BE2C (cell line): ENCODE measurements around the gene PRR5L.

Source experiments
- DNase-seq: peaks from one replicate; pipeline ENCODE4 v3.0.0-alpha.2; 2020
- H3K27me3 ChIP-seq: fragments of 250-450 bp; sonication (Bioruptor Pico); 2 replicates; pipeline ENCODE4 v1.5.1; 2020; ENCODE audit warnings: mild to moderate bottlenecking
- H3K36me3 ChIP-seq: fragments of 250-450 bp; sonication (Bioruptor Pico); 2 replicates; pipeline ENCODE4 v1.5.1; 2020; ENCODE audit warnings: mild to moderate bottlenecking
- H3K4me1 ChIP-seq: fragments of 250-450 bp; sonication (Bioruptor Pico); 2 replicates; pipeline ENCODE4 v1.5.1; 2020
- H3K4me3 ChIP-seq: 2 replicates; pipeline ENCODE4 v1.5.1; 2011; ENCODE audit warnings: low read depth, low read length
- H3K9me3 ChIP-seq: fragments of 250-450 bp; sonication (Bioruptor Pico); 2 replicates; pipeline ENCODE4 v1.5.1; 2020
- TF ChIP-seq, protein P1 (sequence below): IDR thresholded peaks from 2 replicates; pipeline ENCODE4 v1.5.1; 2012; ENCODE audit warnings: mild to moderate bottlenecking, low read depth, low read length

The PRR5L gene

DNA sequence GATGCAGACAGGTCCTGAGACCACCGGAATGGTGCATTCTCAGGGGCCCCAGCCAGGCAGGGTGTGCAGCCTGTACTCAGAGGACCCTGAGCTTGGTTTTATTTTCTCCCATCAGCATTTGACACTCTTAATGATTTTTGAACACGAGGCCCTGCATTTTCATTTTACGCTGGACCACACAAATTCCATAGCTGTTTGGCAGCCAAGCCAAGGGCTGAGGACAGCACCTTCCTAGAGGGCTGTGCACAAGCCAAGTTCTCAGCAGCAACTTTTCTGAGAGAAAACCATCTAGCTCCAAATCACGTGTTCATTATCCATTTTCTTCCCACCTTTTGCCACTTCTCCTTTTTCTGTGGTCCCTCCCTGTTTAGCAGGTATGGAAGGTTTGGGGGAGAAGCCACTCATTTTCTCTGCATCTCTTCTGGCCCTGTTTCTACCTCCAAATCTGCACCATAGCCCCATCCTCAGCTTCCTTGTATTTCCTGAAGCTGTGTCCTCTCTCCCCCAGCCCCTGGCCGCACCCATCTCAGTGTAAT is 153.5 kb downstream of the PRR5L start:
- no peak overlapping the region for H3K4me3 ChIP-seq
- no peaks in the 10 kb centered on the region for H3K4me1 ChIP-seq
- no peaks in the 10 kb centered on the region for H3K36me3 ChIP-seq

GRCh38 chr11:36450110-36450572 is 154.1 kb downstream of the PRR5L start:
- no peaks in the 10 kb centered on the region for H3K4me1 ChIP-seq
- no peaks in the 10 kb centered on the region for H3K36me3 ChIP-seq
- TF ChIP-seq, protein P1, sequence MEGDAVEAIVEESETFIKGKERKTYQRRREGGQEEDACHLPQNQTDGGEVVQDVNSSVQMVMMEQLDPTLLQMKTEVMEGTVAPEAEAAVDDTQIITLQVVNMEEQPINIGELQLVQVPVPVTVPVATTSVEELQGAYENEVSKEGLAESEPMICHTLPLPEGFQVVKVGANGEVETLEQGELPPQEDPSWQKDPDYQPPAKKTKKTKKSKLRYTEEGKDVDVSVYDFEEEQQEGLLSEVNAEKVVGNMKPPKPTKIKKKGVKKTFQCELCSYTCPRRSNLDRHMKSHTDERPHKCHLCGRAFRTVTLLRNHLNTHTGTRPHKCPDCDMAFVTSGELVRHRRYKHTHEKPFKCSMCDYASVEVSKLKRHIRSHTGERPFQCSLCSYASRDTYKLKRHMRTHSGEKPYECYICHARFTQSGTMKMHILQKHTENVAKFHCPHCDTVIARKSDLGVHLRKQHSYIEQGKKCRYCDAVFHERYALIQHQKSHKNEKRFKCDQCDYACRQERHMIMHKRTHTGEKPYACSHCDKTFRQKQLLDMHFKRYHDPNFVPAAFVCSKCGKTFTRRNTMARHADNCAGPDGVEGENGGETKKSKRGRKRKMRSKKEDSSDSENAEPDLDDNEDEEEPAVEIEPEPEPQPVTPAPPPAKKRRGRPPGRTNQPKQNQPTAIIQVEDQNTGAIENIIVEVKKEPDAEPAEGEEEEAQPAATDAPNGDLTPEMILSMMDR: no peak
- H3K27me3 ChIP-seq: no peaks in the 10 kb centered on the region
- H3K4me3 ChIP-seq: no peak overlapping the region
- no peaks in the 10 kb centered on the region for H3K9me3 ChIP-seq
- DNase-seq: no peak

More for the DNA sequence above, 153.5 kb downstream of the PRR5L start:
- DNase-seq: no peak
- TF ChIP-seq, protein P1: no peak
- Histone ChIP-seq H3K9me3 (no peaks in the 10 kb centered on the region), H3K27me3 (no peaks in the 10 kb centered on the region)

DNA sequence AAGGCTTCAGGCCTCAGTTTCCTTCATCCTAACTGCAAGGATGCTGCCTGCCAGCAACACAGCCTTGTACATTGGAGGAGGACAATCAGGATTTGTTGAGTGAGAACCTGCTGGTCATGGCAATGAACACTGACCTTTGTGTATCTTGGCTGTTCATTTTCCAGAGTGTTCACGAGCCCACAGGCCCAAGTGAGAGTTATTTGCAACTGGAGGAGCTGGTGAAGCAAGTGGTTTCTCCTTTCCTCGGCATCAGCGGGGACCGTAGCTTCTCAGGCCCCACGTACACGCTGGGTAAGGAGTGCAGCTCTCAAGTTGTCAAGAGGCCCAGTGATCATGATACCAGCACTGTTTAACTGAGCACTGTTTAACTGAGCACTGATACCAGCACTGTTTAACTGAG is 155.0 kb downstream of the PRR5L start:
- Histone ChIP-seq H3K4me3 (no peak overlapping the region), H3K27me3 (no peaks in the 10 kb centered on the region), H3K36me3 (no peaks in the 10 kb centered on the region), H3K9me3 (no peaks in the 10 kb centered on the region), H3K4me1 (peaks cover 5% of the 10 kb centered on the region; the same call in 1 of the 2 replicates)
- TF ChIP-seq, protein P1: no peak
- no peak for DNase-seq

DNA sequence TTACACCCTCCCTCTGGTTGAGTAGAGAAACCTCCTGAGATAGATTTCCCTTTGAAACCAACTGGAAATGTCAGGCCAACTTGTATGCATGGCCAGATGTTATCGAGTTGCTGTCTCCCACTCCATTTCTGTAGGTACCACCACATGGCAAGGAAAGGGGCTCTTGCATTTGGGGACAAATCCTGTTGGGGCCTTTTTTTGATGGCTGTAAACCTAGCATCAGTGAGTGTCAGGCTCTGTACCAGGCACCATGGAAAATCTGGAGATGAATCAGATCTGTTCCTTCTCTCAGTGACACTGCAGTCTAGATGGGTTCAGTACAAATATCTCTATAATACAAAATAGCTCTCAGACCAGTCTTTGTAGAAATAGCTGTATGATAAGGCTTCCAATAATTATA is 155.6 kb downstream of the PRR5L start:
- peaks cover 9% of the 10 kb centered on the region; the same call in 1 of the 2 replicates for H3K4me1 ChIP-seq
- TF ChIP-seq, protein P1: no peak

GRCh38 chr11:36452236-36452940 is 156.3 kb downstream of the PRR5L start:
- Histone ChIP-seq H3K36me3 (no peaks in the 10 kb centered on the region), H3K4me1 (peaks cover 9% of the 10 kb centered on the region; the same call in 1 of the 2 replicates), H3K9me3 (no peaks in the 10 kb centered on the region), H3K4me3 (no peak overlapping the region), H3K27me3 (no peaks in the 10 kb centered on the region)
- DNase-seq: no peak
- TF ChIP-seq, protein P1: no peak

More for the DNA sequence above, 155.6 kb downstream of the PRR5L start:
- Histone ChIP-seq H3K27me3 (no peaks in the 10 kb centered on the region), H3K4me3 (no peak overlapping the region), H3K36me3 (no peaks in the 10 kb centered on the region), H3K9me3 (no peaks in the 10 kb centered on the region)
- no peak for DNase-seq

GRCh38 chr11:36452961-36453360 is 156.9 kb downstream of the PRR5L start:
- Histone ChIP-seq H3K36me3 (no peaks in the 10 kb centered on the region), H3K4me1 (peaks cover 9% of the 10 kb centered on the region; the same call in 1 of the 2 replicates), H3K27me3 (no peaks in the 10 kb centered on the region), H3K9me3 (no peaks in the 10 kb centered on the region), H3K4me3 (no peak overlapping the region)
- DNase-seq: no peak
- TF ChIP-seq, protein P1: no peak
